Hepatocyte (in vitro differentiated cells): ENCODE data around the gene HERC2. TPM values are rescaled to one million over a fixed set of nuclear protein-coding genes. Genes with fewer than 3 reads are reported as not detected.
"Not testable (repeated sequence)": the region's sequence is repeated elsewhere in the genome, so short reads cannot be mapped to it uniquely, and the experiment has no call there.

Source experiments
- DNase-seq: peaks from one replicate; pipeline ENCODE4 v3.0.0-alpha.2; 2016; ENCODE audit warnings: low spot score
- H2AFZ ChIP-seq: fragments of 200-600 bp; sonication (generic); 2 replicates; pipeline ENCODE4 v1.6.0; 2016; ENCODE audit warnings: antibody characterized with exemption, mild to moderate bottlenecking
- H3K27ac ChIP-seq: fragments of 200-600 bp; sonication (generic); 2 replicates; pipeline ENCODE4 v1.5.1; 2016; ENCODE audit warnings: mild to moderate bottlenecking
- H3K27me3 ChIP-seq: fragments of 200-600 bp; sonication (generic); 2 replicates; pipeline ENCODE4 v1.6.1; 2016
- H3K36me3 ChIP-seq: fragments of 200-600 bp; sonication (generic); replicated peaks from 2 replicates; pipeline ENCODE4 v1.5.1; 2016; ENCODE audit warnings: low read depth; ENCODE audit not compliant: insufficient read depth
- H3K4me1 ChIP-seq: fragments of 200-600 bp; sonication (generic); 2 replicates; pipeline ENCODE4 v1.5.1; 2016; ENCODE audit warnings: mild to moderate bottlenecking, moderate library complexity; ENCODE audit not compliant: insufficient read depth
- H3K4me2 ChIP-seq: fragments of 200-600 bp; sonication (generic); 2 replicates; pipeline ENCODE4 v1.6.0; 2016
- H3K4me3 ChIP-seq: fragments of 200-600 bp; sonication (generic); 2 replicates; pipeline ENCODE4 v1.5.1; 2016; ENCODE audit warnings: mild to moderate bottlenecking
- H3K79me2 ChIP-seq: fragments of 200-600 bp; sonication (generic); 2 replicates; pipeline ENCODE4 v1.6.0; 2017; ENCODE audit warnings: mild to moderate bottlenecking
- H3K9me2 ChIP-seq: fragments of 200-600 bp; sonication (generic); replicated peaks from 2 replicates; pipeline ENCODE4 v1.6.0; 2017; ENCODE audit warnings: mild to moderate bottlenecking; ENCODE audit not compliant: insufficient read depth
- H3K9me3 ChIP-seq: fragments of 200-600 bp; sonication (generic); 2 replicates; pipeline ENCODE4 v1.5.1; 2016; ENCODE audit warnings: low read depth, mild to moderate bottlenecking
- H4K20me1 ChIP-seq: fragments of 200-600 bp; sonication (generic); 2 replicates; pipeline ENCODE4 v1.6.0; 2016; ENCODE audit warnings: mild to moderate bottlenecking; ENCODE audit not compliant: insufficient read depth, poor library complexity, severe bottlenecking
- EZH2 ChIP-seq: fragments of 200-600 bp; sonication (generic); IDR thresholded peaks from 2 replicates; pipeline ENCODE4 v1.6.1; 2016; ENCODE audit warnings: antibody characterized with exemption, mild to moderate bottlenecking, borderline replicate concordance
- EZH2phosphoT487 ChIP-seq: fragments of 200-600 bp; sonication (generic); IDR thresholded peaks from one replicate; pipeline ENCODE4 v1.6.1; 2018; ENCODE audit warnings: antibody characterized with exemption, mild to moderate bottlenecking, low read depth, moderate library complexity; ENCODE audit not compliant: unreplicated experiment, severe bottlenecking
- WGBS: methylation state at CpG from one replicate; pipeline ENCODE4 v1.1.6; 2016; ENCODE audit warnings: low lambda C conversion rate; ENCODE audit errors: missing lambda C conversion rate; 5-methylcytosine and 5-hydroxymethylcytosine counted together
- polyA plus RNA-seq: library from polyadenylated mRNA; unstranded; fragments of >200 nt; fragmentation: Nextera tagmentation; extraction: Ambion mirVana; gene quantifications from 2 replicates; pipeline ENCODE4 v1.2.1, GENCODE V29; 2016
- total RNA-seq: library from RNA; depleted of rRNA; stranded (reverse); fragments of >200 nt; gene quantifications from 2 replicates; pipeline ENCODE4 v1.2.3, GENCODE V29; 2014
- TF ChIP-seq, protein P1 (sequence below): fragments of 200-600 bp; sonication (generic); IDR thresholded peaks from 2 replicates; pipeline ENCODE4 v1.5.1; 2016; ENCODE audit warnings: antibody characterized with exemption, mild to moderate bottlenecking; ENCODE audit not compliant: poor library complexity

The HERC2 gene
- total and polyA plus RNA-seq, 2 experiments from 2014 or later, result 30.2 to 57.4 TPM

GRCh38 chr15:28246605-28247004 lies 75.4 kb downstream of the HERC2 start:
- 95% methylated on average over 5 of the region's 5 CpGs for WGBS
- H3K4me1 ChIP-seq, result no peaks in the 10 kb centered on the region
- TF ChIP-seq EZH2, result no peak
- TF ChIP-seq, protein P1, sequence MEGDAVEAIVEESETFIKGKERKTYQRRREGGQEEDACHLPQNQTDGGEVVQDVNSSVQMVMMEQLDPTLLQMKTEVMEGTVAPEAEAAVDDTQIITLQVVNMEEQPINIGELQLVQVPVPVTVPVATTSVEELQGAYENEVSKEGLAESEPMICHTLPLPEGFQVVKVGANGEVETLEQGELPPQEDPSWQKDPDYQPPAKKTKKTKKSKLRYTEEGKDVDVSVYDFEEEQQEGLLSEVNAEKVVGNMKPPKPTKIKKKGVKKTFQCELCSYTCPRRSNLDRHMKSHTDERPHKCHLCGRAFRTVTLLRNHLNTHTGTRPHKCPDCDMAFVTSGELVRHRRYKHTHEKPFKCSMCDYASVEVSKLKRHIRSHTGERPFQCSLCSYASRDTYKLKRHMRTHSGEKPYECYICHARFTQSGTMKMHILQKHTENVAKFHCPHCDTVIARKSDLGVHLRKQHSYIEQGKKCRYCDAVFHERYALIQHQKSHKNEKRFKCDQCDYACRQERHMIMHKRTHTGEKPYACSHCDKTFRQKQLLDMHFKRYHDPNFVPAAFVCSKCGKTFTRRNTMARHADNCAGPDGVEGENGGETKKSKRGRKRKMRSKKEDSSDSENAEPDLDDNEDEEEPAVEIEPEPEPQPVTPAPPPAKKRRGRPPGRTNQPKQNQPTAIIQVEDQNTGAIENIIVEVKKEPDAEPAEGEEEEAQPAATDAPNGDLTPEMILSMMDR, result no peak
- TF ChIP-seq EZH2phosphoT487, result no peak
- no peaks in the 10 kb centered on the region for H3K9me2 ChIP-seq
- no peaks in the 10 kb centered on the region for H3K36me3 ChIP-seq
- DNase-seq, result no peak
- H4K20me1 ChIP-seq, result no peaks in the 10 kb centered on the region
- no peaks in the 10 kb centered on the region for H3K27me3 ChIP-seq
- no peak overlapping the region for H3K4me3 ChIP-seq
- no peaks in the 10 kb centered on the region for H3K9me3 ChIP-seq
- H3K4me2 ChIP-seq, result no peak overlapping the region
- H2AFZ ChIP-seq, result no peak overlapping the region
- H3K79me2 ChIP-seq, result no peaks in the 10 kb centered on the region
- H3K27ac ChIP-seq, result no peak overlapping the region

DNA sequence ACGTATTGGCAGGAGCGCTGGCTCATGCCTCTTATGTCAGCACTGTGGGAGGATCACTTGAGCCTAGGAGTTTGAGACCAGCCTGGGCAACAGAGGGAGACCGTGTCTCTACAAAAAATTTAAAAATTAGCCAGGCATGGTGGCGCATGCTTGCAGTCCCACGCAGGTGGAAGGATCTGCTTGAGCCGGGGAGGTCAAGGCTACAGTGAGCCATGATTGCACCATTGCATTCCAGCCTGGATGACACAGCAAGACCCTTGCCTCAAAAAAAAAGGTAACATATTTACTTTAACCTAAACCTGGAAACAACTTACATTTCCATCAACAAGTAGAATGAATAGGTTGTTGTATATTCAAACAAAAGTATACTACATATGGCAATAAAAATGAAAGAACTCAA lies 78.1 kb downstream of the HERC2 start:
- Histone ChIP-seq H3K9me2 (no peaks in the 10 kb centered on the region), H3K36me3 (no peaks in the 10 kb centered on the region), H3K4me1 (no peaks in the 10 kb centered on the region), H4K20me1 (no peaks in the 10 kb centered on the region), H3K27me3 (no peaks in the 10 kb centered on the region), H3K9me3 (no peaks in the 10 kb centered on the region), H2AFZ (no peak overlapping the region), H3K4me2 (no peak overlapping the region), H3K79me2 (no peaks in the 10 kb centered on the region), H3K4me3 (no peak overlapping the region), H3K27ac (no peak overlapping the region)
- TF ChIP-seq EZH2phosphoT487 (no peak), EZH2 (no peak)
- TF ChIP-seq, protein P1, result no peak
- DNase-seq, result no peak
- WGBS, result 96% methylated on average over 6 of the region's 6 CpGs

DNA sequence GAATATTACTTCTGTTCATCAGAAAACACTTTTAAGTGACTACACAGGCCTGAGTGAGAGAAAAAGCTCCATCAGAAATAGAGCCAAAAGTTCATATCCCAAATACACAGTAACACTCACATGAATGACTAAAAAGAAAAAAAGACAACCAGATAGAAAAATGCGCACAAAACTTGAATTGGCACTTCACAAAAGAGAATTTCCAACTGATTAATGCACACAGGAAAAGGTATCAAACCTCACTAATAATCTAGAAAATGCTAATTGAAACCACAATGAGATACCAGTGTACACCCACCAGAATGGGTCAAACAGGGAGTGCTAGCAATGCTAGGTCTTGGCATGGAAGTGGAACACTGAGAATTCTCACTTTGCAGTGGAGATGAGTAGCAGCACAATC lies 78.6 kb downstream of the HERC2 start:
- WGBS, result 97% methylated on average over 1 of the region's 1 CpG
- TF ChIP-seq EZH2 (no peak), EZH2phosphoT487 (no peak)
- TF ChIP-seq, protein P1, result no peak
- no peak overlapping the region for H3K27ac ChIP-seq
- DNase-seq, result no peak
- H3K27me3 ChIP-seq, result no peaks in the 10 kb centered on the region
- H2AFZ ChIP-seq, result no peak overlapping the region
- no peaks in the 10 kb centered on the region for H3K4me1 ChIP-seq
- no peak overlapping the region for H3K4me2 ChIP-seq
- no peaks in the 10 kb centered on the region for H4K20me1 ChIP-seq
- H3K9me2 ChIP-seq, result no peaks in the 10 kb centered on the region
- H3K36me3 ChIP-seq, result no peaks in the 10 kb centered on the region
- no peak overlapping the region for H3K4me3 ChIP-seq
- no peaks in the 10 kb centered on the region for H3K79me2 ChIP-seq
- no peaks in the 10 kb centered on the region for H3K9me3 ChIP-seq

DNA sequence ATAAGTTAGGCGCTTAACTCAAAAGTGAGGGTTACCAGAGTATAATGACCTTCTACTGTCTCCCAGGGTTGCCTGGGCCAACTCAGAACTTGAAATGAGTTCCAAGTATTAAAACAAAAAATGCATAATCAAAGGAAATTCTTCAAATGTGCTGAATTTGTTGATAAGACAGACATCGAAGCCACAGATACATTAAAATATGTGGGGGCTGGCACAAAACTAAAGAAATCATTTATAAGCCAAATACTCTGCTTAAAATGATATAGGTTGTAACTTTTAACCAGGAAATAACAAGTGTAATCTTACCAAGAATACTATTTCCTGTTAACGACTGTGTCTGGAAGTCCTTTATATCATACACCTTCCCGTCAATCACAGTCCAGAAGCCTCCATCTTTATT lies 83.7 kb downstream of the HERC2 start:
- 99% methylated on average over 4 of the region's 4 CpGs for WGBS
- H3K4me1 ChIP-seq, H3K27ac ChIP-seq, H3K4me2 ChIP-seq, H3K79me2 ChIP-seq, DNase-seq, H2AFZ ChIP-seq, H3K36me3 ChIP-seq, H3K9me2 ChIP-seq, H3K27me3 ChIP-seq, H3K9me3 ChIP-seq, H4K20me1 ChIP-seq, H3K4me3 ChIP-seq: not testable (repeated sequence)

DNA sequence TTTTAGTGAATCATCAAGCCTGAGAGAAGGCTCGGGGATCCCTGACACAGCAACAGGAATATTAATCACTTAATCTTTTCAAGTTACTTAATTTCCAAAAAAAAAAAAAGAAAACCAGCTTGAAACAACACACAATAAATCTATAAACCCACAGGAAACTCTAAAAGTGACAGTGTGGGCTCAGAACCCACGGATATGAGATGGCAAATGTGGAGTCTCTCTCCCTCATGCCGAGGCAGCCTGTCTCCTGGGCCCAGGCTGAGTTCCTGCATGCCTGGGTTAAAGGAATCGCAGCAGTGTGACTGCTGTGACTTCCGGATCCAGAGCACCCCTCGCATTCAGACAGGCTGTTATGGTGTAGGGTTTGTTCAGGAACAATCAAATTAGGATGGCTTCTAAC lies 90.2 kb downstream of the HERC2 start:
- not testable (repeated sequence) for H3K9me3 ChIP-seq, H3K79me2 ChIP-seq, DNase-seq, H4K20me1 ChIP-seq, H3K4me3 ChIP-seq, H3K36me3 ChIP-seq, H3K4me2 ChIP-seq, H3K27me3 ChIP-seq, H2AFZ ChIP-seq, H3K4me1 ChIP-seq, H3K9me2 ChIP-seq, H3K27ac ChIP-seq
- WGBS, result 93% methylated on average over 6 of the region's 6 CpGs

DNA sequence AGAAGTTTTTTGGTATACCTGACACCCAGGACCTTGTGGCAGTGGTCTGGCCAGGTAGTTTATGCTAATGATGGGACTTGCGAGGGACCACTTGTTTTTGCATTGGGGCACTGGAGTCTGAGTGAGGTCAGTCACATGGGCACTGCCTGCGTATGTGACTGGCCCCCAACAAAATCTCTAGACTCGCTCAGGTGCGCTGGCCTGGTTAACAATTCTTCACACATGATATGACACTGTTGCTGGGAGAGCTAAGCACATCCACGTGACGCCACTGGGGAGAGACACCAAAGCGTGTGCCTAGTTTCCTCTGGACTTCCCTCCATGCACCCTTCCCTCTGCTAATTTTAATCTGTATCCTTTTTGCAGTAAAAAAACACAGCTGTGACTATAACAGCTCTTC lies 90.6 kb downstream of the HERC2 start:
- DNase-seq, H3K27me3 ChIP-seq, H3K4me3 ChIP-seq, H3K9me2 ChIP-seq, H2AFZ ChIP-seq, H3K27ac ChIP-seq, H3K4me1 ChIP-seq, H4K20me1 ChIP-seq, H3K4me2 ChIP-seq, H3K36me3 ChIP-seq, H3K79me2 ChIP-seq, H3K9me3 ChIP-seq: not testable (repeated sequence)
- WGBS, result 96% methylated on average over 7 of the region's 7 CpGs
